Breast epithelium (tissue), 4 donors: ENCODE results near the gene KRTAP5-5. TPM values are rescaled to one million over a fixed set of nuclear protein-coding genes. Genes with fewer than 3 reads are reported as not detected.
"Not testable (repeated sequence)": the region's sequence is repeated elsewhere in the genome, so short reads cannot be mapped to it uniquely, and the experiment has no call there.

Experiments used
- DNase-seq, 2 donors: peaks; one replicate each; pipeline ENCODE4 v3.0.0-alpha.2; 2019; ENCODE audit warnings: low spot score in 2 of 2
- H3K27ac ChIP-seq, 2 donors: fragments of 200-600 bp; sonication (generic) in 1 of 2; one replicate each; pipeline ENCODE4 v1.5.1; 2016 to 2019; ENCODE audit warnings: mild to moderate bottlenecking in 1 of 2
- H3K27me3 ChIP-seq, 2 donors: fragments of 200-600 bp; sonication (generic) in 1 of 2; one replicate each; pipeline versions ENCODE4 v1.5.1 to v1.6.0; 2017 to 2019; ENCODE audit warnings: control low read depth in 1 of 2, mild to moderate bottlenecking in 1 of 2
- H3K36me3 ChIP-seq: fragments of 200-600 bp; one replicate; pipeline ENCODE4 v1.5.1; 2019
- H3K4me1 ChIP-seq, 2 donors: fragments of 200-600 bp; sonication (generic); one replicate each; pipeline ENCODE4 v1.5.1; 2016 to 2019; ENCODE audit warnings: control low read depth in 1 of 2
- H3K4me3 ChIP-seq, 3 donors: fragments of 200-600 bp; sonication (generic); 1 replicate in 2 of 3; 2 replicates in 1 of 3; pipeline ENCODE4 v1.5.1; 2016 to 2019; ENCODE audit warnings: mild to moderate bottlenecking in 3 of 3, moderate library complexity in 2 of 3
- H3K9me3 ChIP-seq, 2 donors: fragments of 200-600 bp; sonication (generic) in 1 of 2; one replicate each; pipeline ENCODE4 v1.5.1; 2016 to 2019; ENCODE audit warnings: control low read depth in 1 of 2
- POLR2A ChIP-seq: fragments of 450-650 bp; IDR thresholded peaks from one replicate; pipeline ENCODE4 v1.6.1; 2016; ENCODE audit warnings: antibody characterized with exemption, mild to moderate bottlenecking, moderate library complexity
- POLR2AphosphoS5 ChIP-seq, 3 donors: sonication (generic); formaldehyde crosslinking; IDR thresholded peaks; one replicate each; pipeline ENCODE4 v1.6.1; 2017; ENCODE audit warnings: antibody characterized with exemption in 3 of 3
- intact Hi-C: fragments of 100-400 bp; cut with DNase I; formaldehyde crosslinking; loops from one replicate; pipeline ENCODE4 v1.15.1; 2023; ENCODE audit warnings: low total_unique reads
- total RNA-seq, 3 donors: library from RNA; depleted of rRNA; stranded (reverse); fragments of >200 nt; gene quantifications; one replicate each; pipeline ENCODE4 v1.1.0, GENCODE V29; 2016
- TF ChIP-seq, protein P1 (sequence below), 3 donors: fragments of 450-650 bp; IDR thresholded peaks; one replicate each; pipeline ENCODE4 v1.5.1; 2016 to 2017; ENCODE audit warnings: antibody characterized with exemption in 3 of 3, mild to moderate bottlenecking in 3 of 3, moderate library complexity in 3 of 3

The KRTAP5-5 gene
- total RNA-seq, 3 donors from 2014 or later: not detected

DNA sequence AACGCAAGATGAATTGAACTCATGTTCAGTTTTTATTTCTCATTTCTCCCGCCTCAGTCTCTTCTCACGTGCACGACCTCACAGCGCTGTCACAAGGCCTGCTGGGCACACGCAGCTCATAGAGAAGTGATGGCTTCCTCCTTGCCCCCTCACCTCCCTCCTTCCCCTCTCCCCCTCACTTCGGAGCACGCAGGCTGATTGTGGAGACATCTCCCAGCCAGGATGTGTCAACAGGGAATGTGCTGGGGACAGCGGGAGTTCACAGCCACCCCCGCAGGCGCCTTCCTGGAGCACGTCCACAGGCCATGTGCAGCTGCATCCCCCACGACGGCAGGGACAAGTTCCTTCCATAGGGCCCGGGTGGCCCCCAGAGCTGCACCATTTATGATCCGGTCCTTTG, 38.3 kb downstream of the KRTAP5-5 start:
- Histone ChIP-seq H3K4me1 (no peaks in the 10 kb centered on the region), H3K27ac (no peak overlapping the region), H3K9me3 (no peaks in the 10 kb centered on the region), H3K27me3 (peaks cover 0 to 29% of the 10 kb centered on the region in 2 donors), H3K36me3 (no peaks in the 10 kb centered on the region), H3K4me3 (no peak overlapping the region)
- TF ChIP-seq, protein P1, sequence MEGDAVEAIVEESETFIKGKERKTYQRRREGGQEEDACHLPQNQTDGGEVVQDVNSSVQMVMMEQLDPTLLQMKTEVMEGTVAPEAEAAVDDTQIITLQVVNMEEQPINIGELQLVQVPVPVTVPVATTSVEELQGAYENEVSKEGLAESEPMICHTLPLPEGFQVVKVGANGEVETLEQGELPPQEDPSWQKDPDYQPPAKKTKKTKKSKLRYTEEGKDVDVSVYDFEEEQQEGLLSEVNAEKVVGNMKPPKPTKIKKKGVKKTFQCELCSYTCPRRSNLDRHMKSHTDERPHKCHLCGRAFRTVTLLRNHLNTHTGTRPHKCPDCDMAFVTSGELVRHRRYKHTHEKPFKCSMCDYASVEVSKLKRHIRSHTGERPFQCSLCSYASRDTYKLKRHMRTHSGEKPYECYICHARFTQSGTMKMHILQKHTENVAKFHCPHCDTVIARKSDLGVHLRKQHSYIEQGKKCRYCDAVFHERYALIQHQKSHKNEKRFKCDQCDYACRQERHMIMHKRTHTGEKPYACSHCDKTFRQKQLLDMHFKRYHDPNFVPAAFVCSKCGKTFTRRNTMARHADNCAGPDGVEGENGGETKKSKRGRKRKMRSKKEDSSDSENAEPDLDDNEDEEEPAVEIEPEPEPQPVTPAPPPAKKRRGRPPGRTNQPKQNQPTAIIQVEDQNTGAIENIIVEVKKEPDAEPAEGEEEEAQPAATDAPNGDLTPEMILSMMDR (IDR thresholded peaks at IDR 0.05): no peak
- TF ChIP-seq POLR2AphosphoS5 (IDR thresholded peaks at IDR 0.05) (no peak), POLR2A (no peak)
- DNase-seq: no peak
- intact Hi-C loops: no loop called here

DNA sequence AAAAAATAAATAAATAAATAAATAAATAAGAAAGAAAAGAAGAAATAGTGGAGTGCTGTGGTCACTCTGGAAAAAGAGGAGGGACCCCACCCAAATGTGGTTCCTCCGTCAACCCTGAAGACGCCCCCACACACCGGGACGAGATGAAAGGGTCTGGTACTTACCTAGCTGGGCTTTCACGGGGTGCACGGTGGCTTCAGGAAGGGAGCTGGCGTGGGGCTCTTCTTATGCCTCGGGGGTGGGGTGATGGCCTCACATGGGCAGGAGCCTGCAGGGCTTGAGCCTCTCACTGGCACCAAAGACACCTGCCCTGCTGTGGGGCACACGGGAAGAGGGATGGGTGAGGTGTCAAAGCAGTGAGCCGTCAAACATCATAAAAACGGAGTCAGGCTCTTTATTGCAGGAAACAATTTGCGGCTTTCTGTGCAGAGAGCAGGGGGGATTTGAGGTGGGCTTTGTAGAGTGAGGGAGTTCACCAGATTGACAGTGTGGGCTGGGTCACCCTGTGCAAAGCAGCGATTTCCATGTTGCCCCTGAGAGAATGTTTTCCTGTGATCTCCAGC, 39.4 kb downstream of the KRTAP5-5 start:
- TF ChIP-seq POLR2AphosphoS5 (IDR thresholded peaks at IDR 0.05): no peak
- TF ChIP-seq POLR2A: no peak
- TF ChIP-seq, protein P1 (IDR thresholded peaks at IDR 0.05): no peak
- no peak overlapping the region for H3K4me3 ChIP-seq
- H3K27me3 ChIP-seq: peaks cover 0 to 29% of the 10 kb centered on the region in 2 donors
- no peaks in the 10 kb centered on the region for H3K9me3 ChIP-seq
- no peaks in the 10 kb centered on the region for H3K4me1 ChIP-seq
- peak overlapping the region; percentile 33 to 38 for H3K27ac ChIP-seq
- no peak for DNase-seq
- H3K36me3 ChIP-seq: no peaks in the 10 kb centered on the region
- intact Hi-C loops: no loop called here

DNA sequence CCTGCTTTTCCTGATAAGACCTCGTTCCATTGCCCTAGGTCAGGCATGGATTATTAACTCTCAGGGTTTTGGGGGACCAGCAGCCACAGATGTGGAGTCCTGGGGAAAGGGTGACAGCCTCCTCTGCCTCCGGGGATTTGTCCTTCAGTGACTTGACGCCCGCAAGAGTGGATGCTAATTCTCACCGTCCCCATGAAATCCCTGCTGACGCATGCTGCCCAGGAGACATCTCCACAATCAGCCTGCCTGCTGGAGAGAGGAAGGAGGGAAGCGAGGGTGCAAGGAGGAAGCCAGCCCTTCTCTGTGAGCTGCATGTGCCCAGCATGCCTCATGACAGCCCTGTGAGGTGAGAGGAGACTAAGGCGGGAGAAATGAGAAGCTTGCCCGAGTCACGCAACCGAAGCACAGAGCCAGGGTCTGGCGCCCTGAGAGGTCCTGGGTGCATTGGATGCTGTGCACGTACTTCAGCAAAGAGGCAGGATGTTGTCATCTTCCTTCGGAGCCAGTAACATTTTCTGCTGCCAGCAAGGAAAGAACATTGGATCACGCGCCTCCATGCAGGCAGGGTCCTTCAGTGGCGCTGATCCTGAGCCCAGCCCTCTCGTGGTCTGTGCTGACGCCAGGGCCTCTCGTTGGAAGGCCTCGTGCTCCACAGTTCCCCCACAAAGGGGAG, 40.1 kb downstream of the KRTAP5-5 start:
- Histone ChIP-seq H3K27me3 (peaks cover 0 to 34% of the 10 kb centered on the region in 2 donors), H3K4me3 (no peak overlapping the region), H3K27ac (peak overlapping the region; percentile 33 to 38), H3K4me1 (no peaks in the 10 kb centered on the region), H3K9me3 (no peaks in the 10 kb centered on the region), H3K36me3 (no peaks in the 10 kb centered on the region)
- peak in 1 of 2 donors; percentile 39 for DNase-seq
- intact Hi-C loops: no loop called here
- TF ChIP-seq POLR2AphosphoS5 (IDR thresholded peaks at IDR 0.05) (peak in 2 of 3 donors; percentile 31 to 32), POLR2A (no peak)

DNA sequence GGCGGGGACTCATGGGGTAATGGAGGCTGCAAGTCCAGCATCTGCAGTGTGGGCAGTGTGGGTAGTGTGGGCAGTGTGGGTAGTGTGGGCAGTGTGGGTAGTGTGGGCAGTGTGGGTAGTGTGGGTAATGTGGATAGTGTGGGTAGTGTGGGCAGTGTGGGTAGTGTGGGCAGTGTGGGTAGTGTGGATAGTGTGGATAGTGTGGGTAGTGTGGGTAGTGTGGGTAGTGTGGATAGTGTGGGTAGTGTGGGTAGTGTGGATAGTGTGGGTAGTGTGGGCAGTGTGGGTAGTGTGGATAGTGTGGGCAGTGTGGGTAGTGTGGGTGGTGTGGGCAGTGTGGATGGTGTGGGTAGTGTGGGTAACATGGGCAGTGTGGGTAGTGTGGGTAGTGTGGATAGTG, 40.9 kb downstream of the KRTAP5-5 start:
- H3K4me3 ChIP-seq, H3K9me3 ChIP-seq, intact Hi-C loops, H3K27ac ChIP-seq, H3K36me3 ChIP-seq, H3K4me1 ChIP-seq: not testable (repeated sequence)
- DNase-seq: peak in 1 of 2 donors; percentile 2
- peaks cover 0 to 41% of the 10 kb centered on the region in 2 donors for H3K27me3 ChIP-seq

DNA sequence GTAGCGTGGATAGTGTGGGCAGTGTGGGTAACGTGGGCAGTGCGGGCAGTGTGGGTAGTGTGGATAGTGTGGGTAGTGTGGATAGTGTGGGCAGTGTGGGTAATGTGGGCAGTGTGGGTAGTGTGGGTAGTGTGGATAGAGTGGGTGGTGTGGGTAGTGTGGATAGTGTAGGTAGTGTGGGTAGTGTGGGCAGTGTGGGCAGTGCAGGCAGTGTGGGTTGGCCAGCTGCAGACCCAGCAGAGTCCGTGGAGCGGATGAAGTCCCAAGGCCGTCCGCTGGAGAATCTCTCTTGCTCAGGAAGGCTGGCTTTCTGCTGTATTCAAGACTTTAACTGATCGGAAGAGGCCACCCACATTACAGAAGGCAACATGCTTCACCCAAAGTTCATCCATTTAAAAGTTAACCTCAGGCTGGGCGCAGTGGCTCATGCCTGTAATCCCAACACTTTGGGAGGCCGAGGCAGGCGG, 41.4 kb downstream of the KRTAP5-5 start:
- H3K27ac ChIP-seq: no peak overlapping the region
- DNase-seq: peak in 1 of 2 donors; percentile 11
- TF ChIP-seq POLR2AphosphoS5 (IDR thresholded peaks at IDR 0.05): no peak
- TF ChIP-seq, protein P1 (IDR thresholded peaks at IDR 0.05): no peak
- TF ChIP-seq POLR2A: no peak
- no peaks in the 10 kb centered on the region for H3K36me3 ChIP-seq
- no peaks in the 10 kb centered on the region for H3K4me1 ChIP-seq
- no peak overlapping the region for H3K4me3 ChIP-seq
- intact Hi-C loops: no loop called here
- peaks cover 0 to 41% of the 10 kb centered on the region in 2 donors for H3K27me3 ChIP-seq
- H3K9me3 ChIP-seq: no peaks in the 10 kb centered on the region

DNA sequence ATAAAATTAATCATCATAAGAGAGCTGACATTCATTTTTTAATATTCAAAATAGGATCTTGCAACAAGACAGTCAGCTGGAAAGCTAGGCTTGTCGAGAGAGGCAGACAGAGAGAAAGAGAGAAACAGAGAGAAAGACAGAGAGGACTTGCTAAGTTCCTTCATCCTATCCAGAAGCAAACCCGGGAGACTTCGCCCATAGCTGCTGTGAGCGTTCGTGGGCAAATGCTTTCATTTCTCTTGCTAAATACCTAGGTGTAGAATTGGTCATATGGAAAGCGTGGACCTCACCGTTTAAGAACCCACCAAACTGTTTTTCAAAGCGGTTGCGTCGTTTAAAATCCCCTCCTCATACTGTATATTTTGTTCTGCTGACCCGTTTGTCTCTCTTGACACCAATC, 42.1 kb downstream of the KRTAP5-5 start:
- H3K4me1 ChIP-seq: no peaks in the 10 kb centered on the region
- H3K27ac ChIP-seq: no peak overlapping the region
- H3K36me3 ChIP-seq: no peaks in the 10 kb centered on the region
- no peak overlapping the region for H3K4me3 ChIP-seq
- H3K27me3 ChIP-seq: peaks cover 0 to 42% of the 10 kb centered on the region in 2 donors
- TF ChIP-seq, protein P1 (IDR thresholded peaks at IDR 0.05): no peak
- TF ChIP-seq POLR2AphosphoS5 (IDR thresholded peaks at IDR 0.05): no peak
- TF ChIP-seq POLR2A: no peak
- intact Hi-C loops: loop anchor here (2.0 kb wide), 1 partner anchor 65 kb away; no protein-coding TSS in a partner anchor
- peak in 1 of 2 donors; percentile 0 for DNase-seq
- no peaks in the 10 kb centered on the region for H3K9me3 ChIP-seq
